Liver (tissue), 9 donors: ENCODE results near the gene HHAT. TPM values are rescaled to one million over a fixed set of nuclear protein-coding genes. Genes with fewer than 3 reads are reported as not detected.

Experiments
- DNase-seq: peaks from one replicate; pipeline ENCODE4 v3.0.0-alpha.2; 2017; ENCODE audit warnings: low spot score
- H3K27ac ChIP-seq, 2 donors: one replicate each; pipeline ENCODE4 v1.7.0; 2013; ENCODE audit warnings: inconsistent platforms in 2 of 2, low read length in 2 of 2, control low read depth in 1 of 2, low read depth in 1 of 2, mild to moderate bottlenecking in 1 of 2
- H3K27me3 ChIP-seq, 4 donors: one replicate each; pipeline versions ENCODE4 v1.6.1 to v1.7.0; 2013; ENCODE audit warnings: low read length in 3 of 4, inconsistent platforms in 1 of 4, mild to moderate bottlenecking in 1 of 4, moderate library complexity in 1 of 4; ENCODE audit not compliant: control insufficient read depth in 4 of 4, insufficient read depth in 4 of 4
- H3K36me3 ChIP-seq, 4 donors: one replicate each; pipeline versions ENCODE4 v1.6.1 to v1.7.0; 2013; ENCODE audit warnings: low read length in 3 of 4, mild to moderate bottlenecking in 3 of 4, low read depth in 1 of 4, moderate library complexity in 1 of 4; ENCODE audit not compliant: control insufficient read depth in 4 of 4, insufficient read depth in 3 of 4
- H3K4me1 ChIP-seq, 4 donors: one replicate each; pipeline versions ENCODE4 v1.6.1 to v1.7.0; 2013; ENCODE audit warnings: low read length in 3 of 4, mild to moderate bottlenecking in 3 of 4, moderate library complexity in 1 of 4; ENCODE audit not compliant: control insufficient read depth in 4 of 4, insufficient read depth in 4 of 4
- H3K4me3 ChIP-seq, 3 donors: one replicate each; pipeline versions ENCODE4 v1.6.1 to v1.7.0; 2013; ENCODE audit warnings: low read length in 3 of 3, control low read depth in 1 of 3, low read depth in 1 of 3, mild to moderate bottlenecking in 1 of 3
- H3K9ac ChIP-seq, 2 donors: one replicate each; pipeline ENCODE4 v1.7.0; 2013; ENCODE audit warnings: low read length in 2 of 2, mild to moderate bottlenecking in 2 of 2, moderate library complexity in 2 of 2, control low read depth in 1 of 2, low read depth in 1 of 2
- H3K9me3 ChIP-seq, 4 donors: one replicate each; pipeline versions ENCODE4 v1.6.1 to v1.7.0; 2013; ENCODE audit warnings: low read length in 3 of 4; ENCODE audit not compliant: control insufficient read depth in 4 of 4
- ATF3 ChIP-seq: IDR thresholded peaks from 2 replicates; pipeline ENCODE4 v1.6.1; 2016; ENCODE audit warnings: antibody characterized with exemption
- FOXA1 ChIP-seq: IDR thresholded peaks from 2 replicates; pipeline ENCODE4 v1.6.1; 2016; ENCODE audit warnings: antibody characterized with exemption
- FOXA2 ChIP-seq: IDR thresholded peaks from 2 replicates; pipeline ENCODE4 v1.6.1; 2016; ENCODE audit warnings: antibody characterized with exemption
- HNF4A ChIP-seq, 2 donors: conservative IDR thresholded peaks; 2 replicates each; pipeline ENCODE4 v1.6.1; 2016; ENCODE audit warnings: antibody characterized with exemption in 2 of 2, mild to moderate bottlenecking in 2 of 2
- HNF4G ChIP-seq: IDR thresholded peaks from 2 replicates; pipeline ENCODE4 v1.6.1; 2016; ENCODE audit warnings: antibody characterized with exemption
- JUND ChIP-seq, 2 donors: IDR thresholded peaks; 2 replicates each; pipeline ENCODE4 v1.6.1; 2016; ENCODE audit warnings: antibody characterized with exemption in 2 of 2
- MAX ChIP-seq: IDR thresholded peaks from 2 replicates; pipeline ENCODE4 v1.6.1; 2016; ENCODE audit warnings: antibody characterized with exemption
- NR2F2 ChIP-seq: IDR thresholded peaks from 2 replicates; pipeline ENCODE4 v1.6.1; 2016; ENCODE audit warnings: antibody characterized with exemption
- REST ChIP-seq: IDR thresholded peaks from 2 replicates; pipeline ENCODE4 v1.6.1; 2016; ENCODE audit warnings: antibody characterized with exemption, mild to moderate bottlenecking
- RXRA ChIP-seq, 2 donors: IDR thresholded peaks; 2 replicates each; pipeline ENCODE4 v1.6.1; 2017 to 2018; ENCODE audit warnings: antibody characterized with exemption in 2 of 2, mild to moderate bottlenecking in 1 of 2
- SP1 ChIP-seq: IDR thresholded peaks from 2 replicates; pipeline ENCODE4 v1.6.1; 2018; ENCODE audit warnings: antibody characterized with exemption, mild to moderate bottlenecking
- TAF1 ChIP-seq: conservative IDR thresholded peaks from 2 replicates; pipeline ENCODE4 v1.6.1; 2016; ENCODE audit warnings: antibody characterized with exemption, mild to moderate bottlenecking
- ZBTB33 ChIP-seq: IDR thresholded peaks from 2 replicates; pipeline ENCODE4 v1.6.1; 2016; ENCODE audit warnings: antibody characterized with exemption
- WGBS: extraction: QIAGEN DNeasy Blood & Tissue Kit; methylation state at CpG from one replicate; pipeline ENCODE4 v1.1.7; 2013; 5-methylcytosine and 5-hydroxymethylcytosine counted together
- polyA plus RNA-seq, 2 donors: library from polyadenylated mRNA; stranded (reverse) in 1 of 2; unstranded in 1 of 2; fragments of 200-250 nt in 1 of 2; fragments of >200 nt in 1 of 2; fragmentation: Nextera tagmentation in 1 of 2; extraction: Ambion mirVana in 1 of 2; gene quantifications; one replicate each; pipeline versions ENCODE4 v1.2.1 to v1.2.3, GENCODE V29; 2013 to 2015
- total RNA-seq, 2 donors: library from RNA; depleted of rRNA; stranded (reverse); fragments of >200 nt; gene quantifications; one replicate each; pipeline ENCODE4 v1.2.3, GENCODE V29; 2014
- donor health status: healthy.
- donor health status: healthy.
- donor health status: healthy.
- donor health status: healthy.
- donor health status: healthy.

The HHAT gene
- total and polyA plus RNA-seq, 4 donors: 1.3 to 2.2 (median 1.6) TPM

GRCh38 chr1:210525716-210526454 lies 197.2 kb downstream of the HHAT start:
- Histone ChIP-seq H3K9ac (no peak overlapping the region), H3K9me3 (no peaks in the 10 kb centered on the region), H3K27me3 (no peaks in the 10 kb centered on the region), H3K27ac (no peak overlapping the region), H3K4me3 (no peak overlapping the region), H3K4me1 (no peaks in the 10 kb centered on the region), H3K36me3 (no peaks in the 10 kb centered on the region)
- TF ChIP-seq TAF1 (no peak), RXRA (IDR thresholded peaks at IDR 0.05) (no peak), HNF4A (conservative IDR thresholded peaks at IDR 0.05) (no peak), MAX (no peak), NR2F2 (no peak), SP1 (no peak), ATF3 (no peak), HNF4G (no peak), FOXA1 (no peak), FOXA2 (no peak)
- DNase-seq: no peak
- WGBS: 93% methylated on average over 13 of the region's 13 CpGs

GRCh38 chr1:210527091-210527490 lies 198.4 kb downstream of the HHAT start:
- H3K9ac ChIP-seq: no peak overlapping the region
- no peaks in the 10 kb centered on the region for H3K4me1 ChIP-seq
- H3K27ac ChIP-seq: no peak overlapping the region
- H3K9me3 ChIP-seq: no peaks in the 10 kb centered on the region
- 91% methylated on average over 3 of the region's 3 CpGs for WGBS
- no peaks in the 10 kb centered on the region for H3K36me3 ChIP-seq
- no peak for DNase-seq
- H3K4me3 ChIP-seq: no peak overlapping the region
- H3K27me3 ChIP-seq: no peaks in the 10 kb centered on the region
- TF ChIP-seq JUND (IDR thresholded peaks at IDR 0.05) (no peak), TAF1 (no peak), RXRA (IDR thresholded peaks at IDR 0.05) (no peak), REST (no peak), ZBTB33 (no peak), HNF4G (no peak), MAX (no peak)
